GM23248 (cell line): ENCODE data around the gene LDLRAD4.

Experiments used
- EZH2 ChIP-seq: fragments of 200-600 bp; sonication (generic); IDR thresholded peaks from 2 replicates; pipeline ENCODE4 v1.6.1; 2018; ENCODE audit warnings: antibody characterized with exemption, mild to moderate bottlenecking; ENCODE audit not compliant: insufficient read depth, poor library complexity, severe bottlenecking
- EZH2phosphoT487 ChIP-seq: fragments of 200-600 bp; sonication (generic); IDR thresholded peaks from 2 replicates; pipeline ENCODE4 v1.6.1; 2018; ENCODE audit warnings: antibody characterized with exemption, moderate library complexity, mild to moderate bottlenecking, low read depth; ENCODE audit not compliant: insufficient read depth

- TF ChIP-seq EZH2: no peak
- no peak for TF ChIP-seq EZH2phosphoT487
These were observed 330.7 kb downstream of the LDLRAD4 start for GRCh38 chr18:13548966-13549879.
